HEK293 (cell line): ENCODE measurements around the gene SPANXN1.

Experiments used
- CTCF ChIA-PET: fragments of 350-600 bp; formaldehyde crosslinking; extraction: SDS; loops from one replicate; lab custom pipeline; 2021; ENCODE audit warnings: antibody characterized with exemption; lab: Yijun Ruan, JAX
- POLR2A ChIA-PET: fragments of 300-600 bp; formaldehyde crosslinking; extraction: SDS; loops from one replicate; lab custom pipeline; 2020; ENCODE audit warnings: antibody characterized with exemption, inconsistent platforms; lab: Yijun Ruan, JAX
- H3K27ac ChIP-seq: fragments of 200-500 bp; sonication (Bioruptor generic); 2 replicates; pipeline ENCODE4 v1.5.1; 2014; ENCODE audit warnings: low read depth, low read length, control low read depth, inconsistent platforms; ENCODE audit errors: extremely low read depth
- H3K36me3 ChIP-seq, 2 experiments: fragments of 200-500 bp in 1 of 2; sonication (Bioruptor generic) in 1 of 2; 1 replicate in 1 of 2; 2 replicates in 1 of 2; pipeline ENCODE4 v1.5.1; 2014 to 2017; ENCODE audit warnings: inconsistent platforms in 2 of 2, low read length in 2 of 2; ENCODE audit not compliant: control insufficient read depth in 2 of 2, insufficient read depth in 1 of 2
- H3K4me1 ChIP-seq: fragments of 200-500 bp; sonication (Bioruptor generic); 2 replicates; pipeline ENCODE4 v1.5.1; 2014; ENCODE audit warnings: mild to moderate bottlenecking, low read length, inconsistent platforms; ENCODE audit not compliant: control insufficient read depth, insufficient read depth
- H3K4me3 ChIP-seq: 2 replicates; pipeline ENCODE4 v1.5.1; 2011; ENCODE audit warnings: low read depth, mild to moderate bottlenecking, control low read depth, low read length, moderate library complexity
- H3K9me3 ChIP-seq: fragments of 200-500 bp; sonication (Bioruptor generic); 2 replicates; pipeline ENCODE4 v1.5.1; 2014; ENCODE audit warnings: low read depth, low read length, inconsistent platforms; ENCODE audit not compliant: control insufficient read depth, insufficient read depth
- GLI2 ChIP-seq: fragments of 450-650 bp; formaldehyde crosslinking; IDR thresholded peaks from 2 replicates; pipeline ENCODE4; 2017; ENCODE audit warnings: missing biosample characterization, missing genetic modification characterization, low read depth, borderline replicate concordance
- KLF7 ChIP-seq: fragments of 450-650 bp; formaldehyde crosslinking; IDR thresholded peaks from 2 replicates; pipeline ENCODE4 v1.5.1; 2016; ENCODE audit warnings: missing biosample characterization, missing genetic modification characterization, borderline replicate concordance
- PATZ1 ChIP-seq: fragments of 450-650 bp; formaldehyde crosslinking; IDR thresholded peaks from 2 replicates; pipeline ENCODE4 v1.5.1; 2016; ENCODE audit warnings: missing biosample characterization, missing genetic modification characterization
- PBX3 ChIP-seq: sonication (generic); formaldehyde crosslinking; IDR thresholded peaks from 2 replicates; pipeline ENCODE4 v1.8.1; 2022; ENCODE audit warnings: mild to moderate bottlenecking, moderate library complexity, missing genetic modification reagents
- PRDM4 ChIP-seq: fragments of 450-650 bp; formaldehyde crosslinking; IDR thresholded peaks from 2 replicates; pipeline ENCODE4 v1.5.1; 2017; ENCODE audit warnings: missing biosample characterization, missing genetic modification characterization
- REPIN1 ChIP-seq: fragments of 450-650 bp; formaldehyde crosslinking; IDR thresholded peaks from 2 replicates; pipeline ENCODE4 v1.5.1; 2017; ENCODE audit warnings: missing biosample characterization, missing genetic modification characterization, low read depth
- SALL2 ChIP-seq: fragments of 450-650 bp; formaldehyde crosslinking; IDR thresholded peaks from 2 replicates; pipeline ENCODE4 v1.5.0; 2017; ENCODE audit warnings: missing biosample characterization, mild to moderate bottlenecking, missing genetic modification characterization, borderline replicate concordance
- TRIM28 ChIP-seq: IDR thresholded peaks from 2 replicates; pipeline ENCODE4 v1.6.1; 2011; ENCODE audit warnings: low read length, control low read depth, borderline replicate concordance
- WT1 ChIP-seq: fragments of 450-650 bp; formaldehyde crosslinking; IDR thresholded peaks from 2 replicates; pipeline ENCODE4 v1.5.1; 2016; ENCODE audit warnings: missing biosample characterization, missing genetic modification characterization
- ZBTB10 ChIP-seq: fragments of 450-650 bp; formaldehyde crosslinking; IDR thresholded peaks from 2 replicates; pipeline ENCODE4 v1.5.1; 2016; ENCODE audit warnings: missing biosample characterization, missing genetic modification characterization
- ZBTB17 ChIP-seq: fragments of 450-650 bp; formaldehyde crosslinking; IDR thresholded peaks from 2 replicates; pipeline ENCODE4 v1.5.1; 2016; ENCODE audit warnings: missing biosample characterization, missing genetic modification characterization
- ZNF10 ChIP-seq: fragments of 450-650 bp; formaldehyde crosslinking; IDR thresholded peaks from 2 replicates; pipeline ENCODE4 v1.5.1; 2017; ENCODE audit warnings: missing biosample characterization, missing genetic modification characterization
- ZNF184 ChIP-seq: fragments of 450-650 bp; IDR thresholded peaks from 2 replicates; pipeline ENCODE4 v1.5.1; 2018; ENCODE audit warnings: missing biosample characterization, mild to moderate bottlenecking, missing genetic modification characterization
- ZNF19 ChIP-seq: fragments of 450-650 bp; formaldehyde crosslinking; IDR thresholded peaks from 2 replicates; pipeline ENCODE4; 2016; ENCODE audit warnings: missing biosample characterization, missing genetic modification characterization, low read depth
- ZNF221 ChIP-seq: fragments of 450-650 bp; formaldehyde crosslinking; IDR thresholded peaks from 2 replicates; pipeline ENCODE4 v1.5.1; 2017; ENCODE audit warnings: missing biosample characterization, missing genetic modification characterization, borderline replicate concordance
- ZNF366 ChIP-seq: fragments of 450-650 bp; formaldehyde crosslinking; conservative IDR thresholded peaks from 2 replicates; pipeline ENCODE4 v1.5.1; 2016; ENCODE audit warnings: missing biosample characterization, missing genetic modification characterization
- ZNF426 ChIP-seq: fragments of 450-650 bp; formaldehyde crosslinking; IDR thresholded peaks from 2 replicates; pipeline ENCODE4 v1.5.1; 2017; ENCODE audit warnings: missing biosample characterization, missing genetic modification characterization, mild to moderate bottlenecking, inconsistent platforms, moderate library complexity
- ZNF624 ChIP-seq: fragments of 450-650 bp; formaldehyde crosslinking; IDR thresholded peaks from 2 replicates; pipeline ENCODE4 v1.5.1; 2017; ENCODE audit warnings: missing biosample characterization, missing genetic modification characterization
- ZNF654 ChIP-seq: fragments of 450-650 bp; formaldehyde crosslinking; IDR thresholded peaks from 2 replicates; pipeline ENCODE4 v1.5.1; 2016; ENCODE audit warnings: low read depth, missing biosample characterization, missing genetic modification characterization
- ZNF670 ChIP-seq: fragments of 450-650 bp; formaldehyde crosslinking; IDR thresholded peaks from 2 replicates; pipeline ENCODE4 v1.5.1; 2016; ENCODE audit warnings: missing biosample characterization, missing genetic modification characterization, low read depth
- ZSCAN18 ChIP-seq: fragments of 450-650 bp; formaldehyde crosslinking; IDR thresholded peaks from 2 replicates; pipeline ENCODE4 v1.5.1; 2016; ENCODE audit warnings: missing biosample characterization, missing genetic modification characterization

SPANXN1 gene

GRCh38 chrX:145199078-145199477, 48.2 kb upstream of the SPANXN1 start (continued):
- TF ChIP-seq ZBTB10 (tag by site-specific recombination) (no peak), ZSCAN18 (no peak), ZBTB17 (tag by site-specific recombination) (no peak)

GRCh38 chrX:145213504-145213903, 33.8 kb upstream of the SPANXN1 start:
- 0 out of 2 replicates have a peak, but pooled peaks have one; percentile 17 for TF ChIP-seq ZNF654
- no peak for TF ChIP-seq ZNF221 (tag by site-specific recombination)
- Histone ChIP-seq H3K4me1 (no peaks in the 10 kb centered on the region), H3K4me3 (no peak overlapping the region), H3K27ac (no peak overlapping the region), H3K9me3 (no peaks in the 10 kb centered on the region; the same call in 1 of the 2 replicates), H3K36me3 (no peaks in the 10 kb centered on the region)
- ChIA-PET CTCF (interaction anchor here (0.7 to 1.0 kb wide), 7 partner anchors 12 to 622 kb away, joined by 3 to 6 read pairs (median 3); no protein-coding TSS in a partner anchor), POLR2A (no interaction called here)

- CTCF ChIA-PET: interaction anchor here (0.6 to 1.1 kb wide), 2 partner anchors 81 to 110 kb away, joined by 3 read pairs; no protein-coding TSS in a partner anchor
Observed at GRCh38 chrX:145292218-145292617, 44.9 kb downstream of the SPANXN1 start.

More at GRCh38 chrX:145292218-145292617, 44.9 kb downstream of the SPANXN1 start:
- no peaks in the 10 kb centered on the region for H3K36me3 ChIP-seq
- H3K4me1 ChIP-seq: no peaks in the 10 kb centered on the region
- TF ChIP-seq ZNF10 (tag by site-specific recombination): no peak
- no peak for TF ChIP-seq TRIM28
- no peak for TF ChIP-seq ZNF19 (tag by site-specific recombination)
- no peak for TF ChIP-seq SALL2 (tag by site-specific recombination)
- TF ChIP-seq ZNF426 (tag by site-specific recombination): no peak
- no peak for TF ChIP-seq WT1
- no peak for TF ChIP-seq REPIN1
- no peak for TF ChIP-seq ZNF184 (tag by site-specific recombination)
- TF ChIP-seq ZNF366 (tag by site-specific recombination): no peak
- no peak for TF ChIP-seq PATZ1 (tag by site-specific recombination)
- TF ChIP-seq ZNF624 (tag by site-specific recombination): no peak
- no peak for TF ChIP-seq PBX3 (CRISPR knock-in tag)
- TF ChIP-seq PRDM4 (tag by site-specific recombination): no peak
- TF ChIP-seq ZNF670 (tag by site-specific recombination): no peak
- TF ChIP-seq KLF7 (tag by site-specific recombination): no peak
- TF ChIP-seq GLI2 (tag by site-specific recombination): no peak
- TF ChIP-seq, all 188 proteins: peak for 0
- POLR2A ChIA-PET: no interaction called here
- no peak overlapping the region for H3K27ac ChIP-seq
- no peaks in the 10 kb centered on the region for H3K9me3 ChIP-seq
- no peak overlapping the region for H3K4me3 ChIP-seq
